OCI-LY7 (cell line): ENCODE measurements around the gene SLC4A5. TPM values are rescaled to one million over a fixed set of nuclear protein-coding genes. Genes with fewer than 3 reads are reported as not detected.
"Not testable (repeated sequence)": the region's sequence is repeated elsewhere in the genome, so short reads cannot be mapped to it uniquely, and the experiment has no call there.

Experiments used
- BruUV-seq: library from RNA; stranded (reverse); fragments of 400-500 nt; replicated peaks from 2 replicates; lab custom pipeline; 2021; lab: Mats Ljungman, UMichigan
- CTCF ChIA-PET: fragments of 300-600 bp; sonication (Branson Sonifier 250); formaldehyde crosslinking; loops from one replicate; lab custom pipeline; 2022; ENCODE audit warnings: antibody characterized with exemption; ENCODE audit not compliant: unreplicated experiment; lab: Charles Lee
- POLR2A ChIA-PET: fragments of 300-600 bp; sonication (Branson Sonifier 250); formaldehyde crosslinking; loops from one replicate; lab custom pipeline; 2022; ENCODE audit warnings: antibody characterized with exemption; lab: Charles Lee
- DNase-seq: peaks from one replicate; pipeline ENCODE4 v3.0.0-alpha.2; 2015; ENCODE audit warnings: low spot score
- H2AFZ ChIP-seq: fragments of 200-600 bp; sonication (generic), shearing (Covaris generic); 2 replicates; pipeline ENCODE4 v1.6.1; 2014; ENCODE audit warnings: mild to moderate bottlenecking, antibody characterized with exemption, low read length, moderate library complexity
- H3K27ac ChIP-seq: fragments of 200-600 bp; sonication (generic); 2 replicates; pipeline ENCODE4 v1.5.1; 2014; ENCODE audit warnings: mixed run types, low read depth, mild to moderate bottlenecking, moderate library complexity, low read length, inconsistent platforms; ENCODE audit not compliant: poor library complexity, severe bottlenecking
- H3K36me3 ChIP-seq: fragments of 200-600 bp; sonication (generic); 2 replicates; pipeline ENCODE4 v1.6.1; 2014; ENCODE audit warnings: mild to moderate bottlenecking, antibody characterized with exemption, low read length, moderate library complexity, mixed read lengths; ENCODE audit not compliant: insufficient read depth
- H3K4me1 ChIP-seq: fragments of 200-600 bp; sonication (generic); 2 replicates; pipeline ENCODE4 v1.5.1; 2014; ENCODE audit warnings: mild to moderate bottlenecking, low read length; ENCODE audit not compliant: insufficient read depth, poor library complexity, severe bottlenecking
- H3K4me2 ChIP-seq: fragments of 200-600 bp; sonication (generic); 2 replicates; pipeline ENCODE4 v1.6.1; 2014; ENCODE audit warnings: mild to moderate bottlenecking, low read length
- H3K4me3 ChIP-seq: fragments of 200-600 bp; sonication (generic); 2 replicates; pipeline ENCODE4 v1.5.1; 2014; ENCODE audit warnings: mild to moderate bottlenecking, low read depth, low read length; ENCODE audit not compliant: poor library complexity, severe bottlenecking
- H3K79me2 ChIP-seq: fragments of 200-600 bp; sonication (generic); 2 replicates; pipeline ENCODE4 v1.6.1; 2016; ENCODE audit warnings: low read depth, mild to moderate bottlenecking, low read length, moderate library complexity, mixed read lengths; ENCODE audit not compliant: insufficient read depth
- H3K9me2 ChIP-seq: fragments of 200-600 bp; sonication (generic); 2 replicates; pipeline ENCODE4 v1.6.1; 2016; ENCODE audit warnings: mild to moderate bottlenecking, low read length, mixed read lengths; ENCODE audit not compliant: insufficient read depth
- H3K9me3 ChIP-seq: fragments of 200-600 bp; sonication (generic); 2 replicates; pipeline ENCODE4 v1.6.1; 2014; ENCODE audit warnings: mild to moderate bottlenecking, mixed run types, low read length, mixed read lengths
- H4K20me1 ChIP-seq: fragments of 200-600 bp; sonication (generic); 2 replicates; pipeline ENCODE4 v1.6.1; 2014; ENCODE audit warnings: mild to moderate bottlenecking, antibody characterized with exemption, low read length, moderate library complexity, mixed read lengths; ENCODE audit not compliant: insufficient read depth
- CTCF ChIP-seq: fragments of 200-600 bp; sonication (generic); conservative IDR thresholded peaks from 2 replicates; pipeline ENCODE4 v1.5.1; 2014; ENCODE audit warnings: mild to moderate bottlenecking, antibody characterized with exemption, low read length, moderate library complexity, mixed read lengths
- EZH2phosphoT487 ChIP-seq: fragments of 200-600 bp; sonication (generic); IDR thresholded peaks from 2 replicates; pipeline ENCODE4 v1.6.1; 2018; ENCODE audit warnings: low read depth, borderline replicate concordance, mild to moderate bottlenecking, mixed run types, antibody characterized with exemption, low read length, moderate library complexity, mixed read lengths
- intact Hi-C: fragments of 100-400 bp; cut with micrococcal nuclease; formaldehyde crosslinking; loops from one replicate; pipeline ENCODE4 v1.10.0; 2022; ENCODE audit not compliant: unreplicated experiment
- total RNA-seq, 2 experiments: library from RNA; depleted of rRNA in 1 of 2; stranded (reverse); fragments of >200 nt in 1 of 2; shearing (Covaris generic) in 1 of 2; gene quantifications; 2 replicates each; pipeline ENCODE4 v1.2.3, GENCODE V29; 2014 to 2022

Gene SLC4A5
- total RNA-seq, 2 experiments from 2014 or later = 1.2 to 7.0 TPM

GRCh38 chr2:74188018-74188601 lies 155.1 kb downstream of the SLC4A5 start:
- POLR2A ChIA-PET = interaction anchor here (0.7 to 1.8 kb wide), 3 partner anchors 10 to 20 kb away, joined by 4 to 11 read pairs (median 6); partner anchors contain the start of genes MOB1A and MTHFD2
- no peak for DNase-seq
- H3K4me3 ChIP-seq = no peak overlapping the region
- H3K4me2 ChIP-seq = peak overlapping the region; percentile 6; the same call in 1 of the 2 replicates
- no peaks in the 10 kb centered on the region for H3K9me2 ChIP-seq
- no peak for TF ChIP-seq EZH2phosphoT487
- TF ChIP-seq CTCF = no peak
- H2AFZ ChIP-seq = peak overlapping the region; percentile 66
- intact Hi-C loops = no loop called here
- CTCF ChIA-PET = no interaction called here
- no peaks in the 10 kb centered on the region for H3K9me3 ChIP-seq
- no peaks in the 10 kb centered on the region for H4K20me1 ChIP-seq
- H3K79me2 ChIP-seq = no peaks in the 10 kb centered on the region
- H3K36me3 ChIP-seq = no peaks in the 10 kb centered on the region
- no TSS peak for BruUV-seq
- peaks cover 63% of the 10 kb centered on the region for H3K4me1 ChIP-seq
- H3K27ac ChIP-seq = no peak overlapping the region

DNA sequence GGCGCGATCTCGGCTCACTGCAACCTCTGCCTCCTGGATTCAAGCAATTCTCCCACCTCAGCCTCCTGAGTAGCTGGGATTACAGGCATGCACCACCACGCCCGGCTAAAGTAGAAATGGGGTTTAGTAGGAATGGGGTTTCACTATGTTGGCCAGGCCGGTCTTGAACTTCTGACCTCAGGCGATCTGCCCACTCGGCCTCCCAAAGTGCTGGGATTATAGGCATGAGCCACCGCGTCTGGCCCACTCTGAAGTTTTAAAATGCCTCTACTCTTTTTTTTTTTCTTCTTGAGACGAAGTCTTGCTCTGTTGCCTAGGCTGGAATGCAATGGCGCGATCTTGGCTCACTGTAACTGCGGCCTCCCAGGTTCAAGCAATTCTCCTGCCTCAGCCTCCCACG lies 156.5 kb downstream of the SLC4A5 start:
- 0 out of 2 replicates have a peak overlapping the region, but pooled peaks have one; percentile 58 for H2AFZ ChIP-seq
- H3K4me1 ChIP-seq = peaks cover 66% of the 10 kb centered on the region
- H3K4me2 ChIP-seq = peak overlapping the region; percentile 44; the same call in 1 of the 2 replicates
- H3K9me3 ChIP-seq, DNase-seq, H3K79me2 ChIP-seq, BruUV-seq, H3K9me2 ChIP-seq, H3K4me3 ChIP-seq, CTCF ChIA-PET, H3K36me3 ChIP-seq, H4K20me1 ChIP-seq, intact Hi-C loops: not testable (repeated sequence)
- POLR2A ChIA-PET = interaction anchor here (1.8 to 2.6 kb wide), 2 partner anchors 9 to 11 kb away, joined by 11 to 20 read pairs; partner anchors contain the start of genes MOB1A and MTHFD2
- H3K27ac ChIP-seq = peak overlapping the region; percentile 79

DNA sequence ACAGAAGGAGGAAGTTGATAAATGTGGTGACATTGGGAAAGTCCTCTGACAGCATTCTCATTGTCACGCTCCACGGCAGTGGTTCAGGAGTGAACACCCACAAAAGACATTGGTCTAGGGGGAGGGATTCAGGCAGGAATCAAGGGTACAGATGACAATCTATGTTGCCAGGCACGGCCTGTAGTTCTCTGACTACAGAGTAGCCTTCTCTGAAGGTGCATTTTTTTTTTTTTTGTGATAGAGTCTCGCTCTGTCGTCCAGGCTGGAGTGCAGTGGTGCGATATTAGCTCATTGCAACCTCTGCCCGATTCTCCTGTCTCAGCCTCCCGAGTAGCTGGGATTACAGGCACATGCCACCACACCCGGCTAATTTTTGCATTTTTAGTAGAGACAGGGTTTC lies 157.2 kb downstream of the SLC4A5 start:
- H3K4me2 ChIP-seq = peak overlapping the region; percentile 44
- peak; percentile 75 for DNase-seq
- peak overlapping the region; percentile 79 for H3K27ac ChIP-seq
- no peaks in the 10 kb centered on the region for H3K9me2 ChIP-seq
- peak overlapping the region; percentile 45 for H3K4me3 ChIP-seq
- no TSS peak for BruUV-seq
- peak overlapping the region; percentile 58 for H2AFZ ChIP-seq
- ChIA-PET CTCF (no interaction called here), POLR2A (interaction anchor here (2.6 kb wide), 1 partner anchor 12 kb away, joined by 20 read pairs; the partner anchor contains the start of gene MTHFD2)
- peaks cover 68% of the 10 kb centered on the region for H3K4me1 ChIP-seq
- H3K79me2 ChIP-seq = no peaks in the 10 kb centered on the region
- H3K36me3 ChIP-seq = no peaks in the 10 kb centered on the region
- intact Hi-C loops = no loop called here
- no peaks in the 10 kb centered on the region for H4K20me1 ChIP-seq
- no peak for TF ChIP-seq EZH2phosphoT487
- no peak for TF ChIP-seq CTCF
- no peaks in the 10 kb centered on the region for H3K9me3 ChIP-seq
